ENCODE data around the gene COG4. TPM values are rescaled to one million over a fixed set of nuclear protein-coding genes. Genes with fewer than 3 reads are reported as not detected.
A peak's percentile ranks its signal among the peaks of the same experiment; 100 is the strongest.

Gene COG4
- total RNA-seq, 2 donors from 2014 or later = 54.8 to 84.7 TPM

- Histone ChIP-seq H3K9me3 (no peaks in the 10 kb centered on the region), H3K4me3 (no peak overlapping the region), H3K27ac (no peak overlapping the region), H3K9ac (ENCODE audit: low read depth in 2 of 2, low read length in 2 of 2) (no peak overlapping the region), H3K27me3 (no peaks in the 10 kb centered on the region), H3K4me1 (no peaks in the 10 kb centered on the region), H3K36me3 (no peaks in the 10 kb centered on the region)
- no peak for DNase-seq
- TF ChIP-seq CTCF (IDR thresholded peaks at IDR 0.05) = no peak
- intact Hi-C loops (cut with DNase I) = no loop called here
Observed at GRCh38 chr16:70463235-70463634, 60.1 kb downstream of the COG4 start.

GRCh38 chr16:70460737-70461261 is 62.6 kb downstream of the COG4 start:
- Histone ChIP-seq H3K36me3 (no peaks in the 10 kb centered on the region), H3K4me3 (no peak overlapping the region), H3K9me3 (no peaks in the 10 kb centered on the region), H3K4me1 (no peaks in the 10 kb centered on the region), H3K27me3 (no peaks in the 10 kb centered on the region), H3K27ac (no peak overlapping the region), H3K9ac (ENCODE audit: low read depth in 2 of 2, low read length in 2 of 2) (no peak overlapping the region)
- intact Hi-C loops (cut with DNase I) = no loop called here
- DNase-seq = no peak
- no peak for TF ChIP-seq CTCF (IDR thresholded peaks at IDR 0.05)

- intact Hi-C loops (cut with DNase I) = no loop called here
- Histone ChIP-seq H3K9ac (ENCODE audit: low read depth in 2 of 2, low read length in 2 of 2) (no peak overlapping the region), H3K4me1 (no peaks in the 10 kb centered on the region), H3K9me3 (no peaks in the 10 kb centered on the region), H3K36me3 (no peaks in the 10 kb centered on the region), H3K4me3 (no peak overlapping the region), H3K27ac (no peak overlapping the region), H3K27me3 (no peaks in the 10 kb centered on the region)
- no peak for TF ChIP-seq CTCF (IDR thresholded peaks at IDR 0.05)
- no peak for DNase-seq
Observed at GRCh38 chr16:70457446-70458166, 65.7 kb downstream of the COG4 start.

- Histone ChIP-seq H3K9ac (ENCODE audit: low read depth in 2 of 2, low read length in 2 of 2) (no peak overlapping the region), H3K4me1 (no peaks in the 10 kb centered on the region), H3K36me3 (no peaks in the 10 kb centered on the region), H3K27ac (no peak overlapping the region), H3K4me3 (no peak overlapping the region), H3K27me3 (no peaks in the 10 kb centered on the region), H3K9me3 (no peaks in the 10 kb centered on the region)
- DNase-seq = no peak
- TF ChIP-seq CTCF (IDR thresholded peaks at IDR 0.05) = no peak
- intact Hi-C loops (cut with DNase I) = no loop called here
Observed at GRCh38 chr16:70455910-70456309, 67.4 kb downstream of the COG4 start.

- H3K4me3 ChIP-seq = peak within 1 kb of the TSS; percentile 95
- H3K36me3 ChIP-seq = no peaks in the 10 kb centered on the region
- peak within 1 kb of the TSS; percentile 75 for H3K27ac ChIP-seq
- H3K4me1 ChIP-seq = no peaks in the 10 kb centered on the region
- no peaks in the 10 kb centered on the region for H3K27me3 ChIP-seq
- H3K9me3 ChIP-seq = no peaks in the 10 kb centered on the region
- peak within 1 kb of the TSS; percentile 89 to 93 for H3K9ac ChIP-seq (ENCODE audit: low read depth in 2 of 2, low read length in 2 of 2)
- DNase-seq = peak; percentile 67
- no peak for TF ChIP-seq CTCF (IDR thresholded peaks at IDR 0.05)
- intact Hi-C loops (cut with DNase I) = no loop called here
Observed at GRCh38 chr16:70454222-70455034, 68.9 kb downstream of the COG4 start, which contains the start of gene FCSK. FCSK (plus strand) TSS chr16:70454595; CDS start chr16:70463191, 8,596 bp downstream.

Measured in colonic mucosa (tissue), 4 donors.